ENCODE data around the gene SLC7A11.

- TF ChIP-seq GATA2 (IDR thresholded peaks at IDR 0.05; ENCODE audit: low read depth, low read length), result no peak
- no peak for TF ChIP-seq GATA3 (IDR thresholded peaks at IDR 0.05; ENCODE audit: low read depth, low read length)
These were observed 101.3 kb downstream of the SLC7A11 start for GRCh38 chr4:138140879-138141278.
